HL-60 (cell line): ENCODE data around the gene AFAP1L2.

ENCODE experiments used
- DNase-seq, 2 experiments: peaks; one replicate each; pipeline ENCODE4 v3.0.0-alpha.2; 2010 to 2020; ENCODE audit warnings: low read depth in 1 of 2, low spot score in 1 of 2
- H3K27ac ChIP-seq: fragments of 250-450 bp; sonication (Bioruptor Pico); replicated peaks from 2 replicates; pipeline ENCODE4 v1.5.1; 2020; ENCODE audit warnings: mild to moderate bottlenecking, moderate library complexity
- H3K27me3 ChIP-seq: fragments of 250-450 bp; sonication (Bioruptor Pico); 2 replicates; pipeline ENCODE4 v1.5.1; 2021; ENCODE audit warnings: mild to moderate bottlenecking, moderate library complexity; ENCODE audit not compliant: insufficient read depth, poor library complexity, severe bottlenecking
- H3K4me3 ChIP-seq: replicated peaks from 2 replicates; pipeline ENCODE4 v1.5.1; 2011; ENCODE audit warnings: mild to moderate bottlenecking, control low read depth, low read length; ENCODE audit not compliant: insufficient read depth
- CTCF ChIP-seq: IDR thresholded peaks from one replicate; pipeline ENCODE4 v1.5.1; 2011; ENCODE audit warnings: low read length, control low read depth, inconsistent platforms; ENCODE audit not compliant: insufficient read depth
- GABPA ChIP-seq: IDR thresholded peaks from 2 replicates; pipeline ENCODE4 v1.6.1; 2012; ENCODE audit warnings: low read depth
- POLR2AphosphoS5 ChIP-seq: IDR thresholded peaks from 2 replicates; pipeline ENCODE4 v1.6.1; 2012; ENCODE audit warnings: low read depth
- REST ChIP-seq: IDR thresholded peaks from 2 replicates; pipeline ENCODE4 v1.6.1; 2012; ENCODE audit warnings: low read depth; ENCODE audit not compliant: insufficient replicate concordance
- SPI1 ChIP-seq: IDR thresholded peaks from 2 replicates; pipeline ENCODE4 v1.6.1; 2012; ENCODE audit warnings: low read depth, mild to moderate bottlenecking, borderline replicate concordance

AFAP1L2 gene

GRCh38 chr10:114272696-114273095 lies 131.6 kb downstream of the AFAP1L2 start:
- H3K27ac ChIP-seq: no peak overlapping the region
- DNase-seq: no peak
- no peak overlapping the region for H3K4me3 ChIP-seq
- H3K27me3 ChIP-seq: no peaks in the 10 kb centered on the region
- no peak for TF ChIP-seq GABPA
- no peak for TF ChIP-seq SPI1
- no peak for TF ChIP-seq POLR2AphosphoS5
- TF ChIP-seq REST: no peak
- TF ChIP-seq CTCF: no peak

- no peak for TF ChIP-seq REST
- TF ChIP-seq SPI1: no peak
- no peak for TF ChIP-seq POLR2AphosphoS5
- no peak for TF ChIP-seq CTCF
- TF ChIP-seq GABPA: no peak
- Histone ChIP-seq H3K27ac (no peak overlapping the region), H3K27me3 (no peaks in the 10 kb centered on the region), H3K4me3 (no peak overlapping the region)
- no peak for DNase-seq
These were observed 132.5 kb downstream of the AFAP1L2 start for GRCh38 chr10:114271779-114272167.

GRCh38 chr10:114271075-114271778 lies 133.1 kb downstream of the AFAP1L2 start:
- no peak overlapping the region for H3K27ac ChIP-seq
- DNase-seq: no peak
- TF ChIP-seq CTCF: no peak
- TF ChIP-seq SPI1: no peak
- no peak for TF ChIP-seq POLR2AphosphoS5
- TF ChIP-seq REST: no peak
- TF ChIP-seq GABPA: no peak
- H3K4me3 ChIP-seq: no peak overlapping the region
- no peaks in the 10 kb centered on the region for H3K27me3 ChIP-seq
